Uterus (tissue), 2 donors: ENCODE data around the gene ARID1B.

Experiments
- CTCF ChIP-seq, 4 experiments: fragments of 200-600 bp in 2 of 4; fragments of 450-650 bp in 2 of 4; sonication (generic) in 2 of 4; IDR thresholded peaks; one replicate each; pipeline ENCODE4 v1.5.1; 2016 to 2019; ENCODE audit warnings: antibody characterized with exemption in 4 of 4, mild to moderate bottlenecking in 2 of 4, moderate library complexity in 1 of 4
- POLR2A ChIP-seq, 2 donors: fragments of 450-650 bp; IDR thresholded peaks; one replicate each; pipeline ENCODE4 v1.6.1; 2016; ENCODE audit warnings: antibody characterized with exemption in 2 of 2, mild to moderate bottlenecking in 1 of 2, moderate library complexity in 1 of 2

GRCh38 chr6:157133856-157134255 is 356.7 kb downstream of the ARID1B start:
- no peak for TF ChIP-seq CTCF (IDR thresholded peaks at IDR 0.05)
- TF ChIP-seq POLR2A (IDR thresholded peaks at IDR 0.05) = no peak
